Gastroesophageal sphincter (tissue), 3 donors: ENCODE data around the gene SIN3A.

Experiments used
- EP300 ChIP-seq: sonication (generic); formaldehyde crosslinking; IDR thresholded peaks from one replicate; pipeline ENCODE4 v1.6.1; 2017; ENCODE audit warnings: antibody characterized with exemption, mild to moderate bottlenecking
- POLR2A ChIP-seq, 2 donors: fragments of 450-650 bp; IDR thresholded peaks; one replicate each; pipeline ENCODE4 v1.6.1; 2017; ENCODE audit warnings: antibody characterized with exemption in 2 of 2, mild to moderate bottlenecking in 2 of 2, moderate library complexity in 1 of 2
- POLR2AphosphoS5 ChIP-seq: sonication (generic); formaldehyde crosslinking; IDR thresholded peaks from one replicate; pipeline ENCODE4 v1.6.1; 2017; ENCODE audit warnings: antibody characterized with exemption
- TF ChIP-seq, protein P1 (sequence below), 4 experiments: fragments of 200-600 bp in 2 of 4; fragments of 450-650 bp in 2 of 4; sonication (generic) in 1 of 4; IDR thresholded peaks; one replicate each; pipeline ENCODE4 v1.5.1; 2017 to 2019; ENCODE audit warnings: antibody characterized with exemption in 4 of 4, mild to moderate bottlenecking in 2 of 4, moderate library complexity in 2 of 4

DNA sequence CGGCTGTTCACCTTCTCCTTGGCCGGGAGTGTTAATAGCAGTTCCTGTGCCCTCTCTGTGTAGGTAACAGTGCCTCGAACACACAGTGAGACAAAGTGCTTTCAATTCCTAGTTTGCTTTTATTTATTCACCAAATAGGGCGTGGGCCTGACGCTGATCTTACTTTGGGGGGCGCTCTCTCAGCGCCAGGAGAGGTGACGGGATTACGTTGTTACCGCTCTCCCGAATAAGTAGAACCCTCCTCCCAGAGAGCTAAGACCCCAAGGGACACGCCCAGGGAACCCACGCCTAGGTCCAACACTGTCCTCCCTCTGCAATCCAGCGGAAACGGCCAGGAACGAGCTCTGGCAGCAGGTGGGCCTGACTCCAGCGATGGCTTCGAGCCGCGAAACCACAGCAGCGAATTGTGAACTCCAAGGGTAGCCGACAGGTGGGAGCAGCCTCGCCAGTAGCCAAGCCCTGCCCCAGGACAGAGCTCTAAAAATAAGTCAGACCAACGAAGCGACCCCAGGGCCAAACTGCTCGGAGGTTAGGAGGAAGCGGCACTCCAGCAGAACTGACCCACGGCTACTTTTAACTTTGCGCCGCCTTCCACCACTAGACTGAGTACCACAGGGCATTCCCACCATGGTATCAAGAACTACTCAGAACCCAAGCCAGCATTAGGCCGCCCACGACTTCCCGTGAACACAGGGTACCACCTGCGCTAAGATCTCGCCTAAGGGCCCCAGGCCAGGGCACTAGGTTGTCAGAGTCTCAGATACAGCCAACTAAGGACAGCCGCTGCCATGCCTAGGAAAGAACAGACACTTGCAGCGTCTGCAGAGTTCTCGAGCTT is 1.6 kb upstream of the SIN3A start:
- TF ChIP-seq, protein P1, sequence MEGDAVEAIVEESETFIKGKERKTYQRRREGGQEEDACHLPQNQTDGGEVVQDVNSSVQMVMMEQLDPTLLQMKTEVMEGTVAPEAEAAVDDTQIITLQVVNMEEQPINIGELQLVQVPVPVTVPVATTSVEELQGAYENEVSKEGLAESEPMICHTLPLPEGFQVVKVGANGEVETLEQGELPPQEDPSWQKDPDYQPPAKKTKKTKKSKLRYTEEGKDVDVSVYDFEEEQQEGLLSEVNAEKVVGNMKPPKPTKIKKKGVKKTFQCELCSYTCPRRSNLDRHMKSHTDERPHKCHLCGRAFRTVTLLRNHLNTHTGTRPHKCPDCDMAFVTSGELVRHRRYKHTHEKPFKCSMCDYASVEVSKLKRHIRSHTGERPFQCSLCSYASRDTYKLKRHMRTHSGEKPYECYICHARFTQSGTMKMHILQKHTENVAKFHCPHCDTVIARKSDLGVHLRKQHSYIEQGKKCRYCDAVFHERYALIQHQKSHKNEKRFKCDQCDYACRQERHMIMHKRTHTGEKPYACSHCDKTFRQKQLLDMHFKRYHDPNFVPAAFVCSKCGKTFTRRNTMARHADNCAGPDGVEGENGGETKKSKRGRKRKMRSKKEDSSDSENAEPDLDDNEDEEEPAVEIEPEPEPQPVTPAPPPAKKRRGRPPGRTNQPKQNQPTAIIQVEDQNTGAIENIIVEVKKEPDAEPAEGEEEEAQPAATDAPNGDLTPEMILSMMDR (IDR thresholded peaks at IDR 0.05), result peak in 1 of 4 experiments; percentile 16
- no peak for TF ChIP-seq POLR2A (IDR thresholded peaks at IDR 0.05)
- no peak for TF ChIP-seq POLR2AphosphoS5
- TF ChIP-seq EP300, result no peak
